Endothelial cell (in vitro differentiated cells): ENCODE data around the gene EPN3. TPM values are rescaled to one million over a fixed set of nuclear protein-coding genes. Genes with fewer than 3 reads are reported as not detected.

Source experiments
- DNase-seq: peaks from one replicate; pipeline ENCODE4 v3.0.0; 2021; ENCODE audit warnings: low spot score
- H3K27ac Mint-ChIP-seq: one replicate; pipeline ENCODE4 v1.8.0; 2021; ENCODE audit warnings: mixed read lengths, inconsistent platforms; ENCODE audit not compliant: unreplicated experiment
- H3K27me3 Mint-ChIP-seq: one replicate; pipeline ENCODE4 v1.8.0; 2021; ENCODE audit warnings: mild to moderate bottlenecking, moderate library complexity, mixed read lengths, inconsistent platforms; ENCODE audit not compliant: unreplicated experiment
- H3K36me3 Mint-ChIP-seq: one replicate; pipeline ENCODE4 v1.8.0; 2021; ENCODE audit warnings: mild to moderate bottlenecking, low read depth, mixed read lengths, inconsistent platforms; ENCODE audit not compliant: unreplicated experiment
- H3K4me1 Mint-ChIP-seq: one replicate; pipeline ENCODE4 v1.8.0; 2021; ENCODE audit warnings: mild to moderate bottlenecking, mixed read lengths, inconsistent platforms; ENCODE audit not compliant: unreplicated experiment
- H3K4me3 Mint-ChIP-seq: one replicate; pipeline ENCODE4 v1.8.0; 2021; ENCODE audit warnings: mild to moderate bottlenecking, mixed read lengths, inconsistent platforms; ENCODE audit not compliant: unreplicated experiment
- H3K9me3 Mint-ChIP-seq: one replicate; pipeline ENCODE4 v1.8.0; 2021; ENCODE audit warnings: mixed read lengths, inconsistent platforms; ENCODE audit not compliant: unreplicated experiment
- CTCF ChIP-seq: fragments of 200-600 bp; sonication (generic); IDR thresholded peaks from one replicate; pipeline ENCODE4 v1.5.0; 2021; ENCODE audit warnings: antibody characterized with exemption; ENCODE audit not compliant: unreplicated experiment
- total RNA-seq: library from RNA; stranded (reverse); fragmentation: NEBNext Ultra II Directional; extraction: Animal tissue kit (Norgen Biotek cat#: 25700); gene quantifications from one replicate; pipeline ENCODE4 v1.2.1, GENCODE V29; 2021; ENCODE audit not compliant: unreplicated experiment

Gene EPN3
- total RNA-seq, 1 donor from 2014 or later: 0.49 TPM

- no peak for DNase-seq
- H3K4me1 Mint-ChIP-seq: no peaks in the 10 kb centered on the region
- no peaks in the 10 kb centered on the region for H3K36me3 Mint-ChIP-seq
- H3K27ac Mint-ChIP-seq: no peak overlapping the region
- H3K27me3 Mint-ChIP-seq: peaks cover 9% of the 10 kb centered on the region
- H3K9me3 Mint-ChIP-seq: no peaks in the 10 kb centered on the region
- no peak overlapping the region for H3K4me3 Mint-ChIP-seq
- TF ChIP-seq CTCF: no peak
Observed at GRCh38 chr17:50576864-50577263, 44.3 kb downstream of the EPN3 start.

GRCh38 chr17:50577451-50577954 is 45.0 kb downstream of the EPN3 start:
- DNase-seq: no peak
- Mint-ChIP-seq H3K36me3 (no peaks in the 10 kb centered on the region), H3K27me3 (peaks cover 6% of the 10 kb centered on the region), H3K4me3 (no peak overlapping the region), H3K9me3 (no peaks in the 10 kb centered on the region), H3K27ac (no peak overlapping the region), H3K4me1 (no peaks in the 10 kb centered on the region)
- TF ChIP-seq CTCF: no peak

GRCh38 chr17:50578173-50578572 is 45.6 kb downstream of the EPN3 start:
- H3K27me3 Mint-ChIP-seq: peaks cover 6% of the 10 kb centered on the region
- no peaks in the 10 kb centered on the region for H3K36me3 Mint-ChIP-seq
- no peak overlapping the region for H3K27ac Mint-ChIP-seq
- H3K9me3 Mint-ChIP-seq: no peaks in the 10 kb centered on the region
- H3K4me1 Mint-ChIP-seq: no peaks in the 10 kb centered on the region
- DNase-seq: no peak
- TF ChIP-seq CTCF: no peak
- H3K4me3 Mint-ChIP-seq: no peak overlapping the region

DNA sequence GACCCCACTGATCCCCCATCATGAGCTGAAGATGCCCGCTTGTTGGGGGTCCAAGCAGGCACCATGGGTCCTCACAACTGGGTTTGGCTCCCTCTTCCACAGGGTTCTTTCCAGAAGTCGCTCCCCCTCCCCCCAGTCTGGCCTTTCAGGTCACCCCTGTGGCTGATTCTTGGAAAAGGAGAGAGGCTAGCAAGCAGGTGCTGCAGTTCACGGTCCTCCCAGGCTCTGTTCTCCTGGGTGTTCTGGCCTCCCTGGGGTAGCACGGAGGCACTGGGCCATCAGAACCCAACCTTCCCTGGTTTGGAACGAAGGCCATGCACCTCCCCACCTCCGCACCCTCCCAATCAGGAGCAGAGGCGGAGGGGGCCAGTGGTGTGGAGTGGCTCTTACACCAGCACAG is 46.9 kb downstream of the EPN3 start:
- Mint-ChIP-seq H3K4me3 (no peak overlapping the region), H3K27me3 (peaks cover 13% of the 10 kb centered on the region), H3K9me3 (no peaks in the 10 kb centered on the region), H3K27ac (no peak overlapping the region), H3K4me1 (no peaks in the 10 kb centered on the region), H3K36me3 (no peaks in the 10 kb centered on the region)
- TF ChIP-seq CTCF: no peak
- DNase-seq: no peak

- DNase-seq: no peak
- H3K4me3 Mint-ChIP-seq: no peak overlapping the region
- TF ChIP-seq CTCF: no peak
- H3K27me3 Mint-ChIP-seq: peaks cover 11% of the 10 kb centered on the region
- H3K9me3 Mint-ChIP-seq: no peaks in the 10 kb centered on the region
- H3K36me3 Mint-ChIP-seq: no peaks in the 10 kb centered on the region
- H3K4me1 Mint-ChIP-seq: no peaks in the 10 kb centered on the region
- H3K27ac Mint-ChIP-seq: no peak overlapping the region
Observed at GRCh38 chr17:50580646-50581045, 48.1 kb downstream of the EPN3 start.
